Measurements from ENCODE around the gene MSH5.

DNA sequence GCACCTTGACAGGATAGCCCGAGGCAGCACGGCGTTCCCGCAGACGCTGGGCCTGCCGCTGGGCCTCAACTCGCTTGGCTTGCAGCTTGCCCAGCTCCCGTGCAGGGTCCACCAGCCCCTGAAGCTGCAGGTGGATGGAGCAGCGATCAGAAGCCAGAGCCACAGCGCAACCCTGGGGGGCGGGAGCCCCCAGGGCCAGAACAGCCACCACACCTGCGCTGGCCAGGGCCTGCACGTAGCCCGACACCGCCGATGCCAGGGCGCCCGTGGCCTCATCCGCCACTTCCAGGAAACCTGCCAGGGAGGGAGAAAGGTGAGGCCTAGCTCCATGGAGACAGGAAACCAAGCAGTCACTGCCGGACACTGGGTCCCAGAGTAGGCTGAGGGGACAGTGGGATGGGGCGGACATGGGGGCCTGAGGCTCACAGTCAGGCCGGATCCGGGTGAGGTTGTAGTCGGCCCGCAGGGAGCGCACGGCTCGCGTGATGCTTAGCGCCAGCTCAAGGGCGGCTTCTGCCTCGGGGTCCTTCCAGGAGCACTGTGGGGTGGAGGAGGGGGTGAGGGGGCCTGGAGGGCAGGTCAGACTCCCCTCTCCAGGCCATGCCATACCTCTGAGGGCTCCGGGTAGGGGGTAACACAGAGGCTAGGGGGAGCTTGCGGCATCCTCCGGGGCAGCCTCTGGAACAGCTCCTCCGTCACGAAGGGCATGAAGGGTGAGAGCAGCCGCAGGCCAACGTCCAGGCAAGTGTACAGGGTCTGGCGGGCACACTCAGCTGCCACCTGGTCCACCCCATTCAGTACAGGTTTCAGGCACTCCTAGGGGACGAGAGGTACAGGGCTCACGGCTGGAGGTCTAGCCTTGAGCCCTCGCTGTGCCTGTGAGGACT is 39.4 kb downstream of the MSH5 start:
- TF ChIP-seq TAF1 (IDR thresholded peaks at IDR 0.05; ENCODE audit: borderline replicate concordance, low read depth, low read length), result no peak
- TF ChIP-seq POLR2A (IDR thresholded peaks at IDR 0.05; ENCODE audit: low read depth, low read length), result no peak
- TF ChIP-seq POLR2AphosphoS5 (IDR thresholded peaks at IDR 0.05; ENCODE audit: low read depth, low read length), result 0 out of 2 replicates have a peak, but pooled peaks have one; percentile 17
